Nephron (organoid): ENCODE data around the gene UACA.
"Not testable (repeated sequence)": the region's sequence is repeated elsewhere in the genome, so short reads cannot be mapped to it uniquely, and the experiment has no call there.

ENCODE experiments used
- H3K27ac Mint-ChIP-seq, 3 experiments: 2 replicates each; pipeline ENCODE4 v1.8.0; 2020; ENCODE audit warnings: mixed read lengths in 3 of 3, mild to moderate bottlenecking in 2 of 3, moderate library complexity in 1 of 3
- H3K27me3 Mint-ChIP-seq: 2 replicates; pipeline ENCODE4 v1.8.0; 2021; ENCODE audit warnings: low read depth, mild to moderate bottlenecking, moderate library complexity, mixed read lengths
- H3K36me3 Mint-ChIP-seq: 2 replicates; pipeline ENCODE4 v1.8.0; 2020; ENCODE audit warnings: low read depth, mixed read lengths
- H3K4me1 Mint-ChIP-seq: 2 replicates; pipeline ENCODE4 v1.8.0; 2020; ENCODE audit warnings: mixed read lengths
- H3K4me3 Mint-ChIP-seq, 3 experiments: 2 replicates each; pipeline ENCODE4 v1.8.0; 2020; ENCODE audit warnings: mild to moderate bottlenecking in 3 of 3, mixed read lengths in 3 of 3, moderate library complexity in 2 of 3
- H3K9me3 Mint-ChIP-seq: 2 replicates; pipeline ENCODE4 v1.8.0; 2020; ENCODE audit warnings: mixed read lengths
- CTCF ChIP-seq, 3 experiments: fragments of 200-600 bp; sonication (generic); IDR thresholded peaks; one replicate each; pipeline ENCODE4 v1.5.0; 2021; ENCODE audit warnings: antibody characterized with exemption in 3 of 3; ENCODE audit not compliant: unreplicated experiment in 3 of 3

The UACA gene

GRCh38 chr15:70617911-70618287, 145.5 kb downstream of the UACA start:
- TF ChIP-seq CTCF (IDR thresholded peaks at IDR 0.05; ENCODE audit: unreplicated experiment in 3 of 3) = no peak
- Mint-ChIP-seq H3K36me3 (no peaks in the 10 kb centered on the region), H3K9me3 (peaks cover 18% of the 10 kb centered on the region), H3K4me1 (no peaks in the 10 kb centered on the region), H3K27ac (no peak overlapping the region), H3K4me3 (no peak overlapping the region), H3K27me3 (peaks cover 4% of the 10 kb centered on the region)

- peaks cover 4% of the 10 kb centered on the region for H3K27me3 Mint-ChIP-seq
- H3K9me3 Mint-ChIP-seq = peaks cover 15% of the 10 kb centered on the region
- no peak for TF ChIP-seq CTCF (IDR thresholded peaks at IDR 0.05; ENCODE audit: unreplicated experiment in 3 of 3)
- H3K36me3 Mint-ChIP-seq = no peaks in the 10 kb centered on the region
- H3K27ac Mint-ChIP-seq = no peak overlapping the region
- H3K4me1 Mint-ChIP-seq = no peaks in the 10 kb centered on the region
- H3K4me3 Mint-ChIP-seq = no peak overlapping the region
These were observed 146.1 kb downstream of the UACA start for GRCh38 chr15:70617076-70617910.

- H3K27ac Mint-ChIP-seq, H3K27me3 Mint-ChIP-seq: not testable (repeated sequence)
These were observed 147.0 kb downstream of the UACA start for GRCh38 chr15:70616311-70616756.

GRCh38 chr15:70615435-70616310, 147.7 kb downstream of the UACA start:
- Mint-ChIP-seq H3K36me3 (no peaks in the 10 kb centered on the region), H3K27ac (no peak overlapping the region), H3K4me1 (peaks cover 4% of the 10 kb centered on the region), H3K4me3 (no peak overlapping the region), H3K9me3 (peaks cover 7% of the 10 kb centered on the region), H3K27me3 (peaks cover 4% of the 10 kb centered on the region)
- no peak for TF ChIP-seq CTCF (IDR thresholded peaks at IDR 0.05; ENCODE audit: unreplicated experiment in 3 of 3)

More at GRCh38 chr15:70616311-70616756, 147.0 kb downstream of the UACA start:
- H3K9me3 Mint-ChIP-seq = peaks cover 13% of the 10 kb centered on the region
- not testable (repeated sequence) for H3K36me3 Mint-ChIP-seq, H3K4me1 Mint-ChIP-seq, H3K4me3 Mint-ChIP-seq

- Mint-ChIP-seq H3K4me3 (no peak overlapping the region), H3K27ac (peak overlapping the region in 1 of 3 experiments; percentile 61), H3K36me3 (no peaks in the 10 kb centered on the region), H3K27me3 (peaks cover 4% of the 10 kb centered on the region), H3K9me3 (peaks cover 3% of the 10 kb centered on the region), H3K4me1 (peaks cover 12% of the 10 kb centered on the region)
- no peak for TF ChIP-seq CTCF (IDR thresholded peaks at IDR 0.05; ENCODE audit: unreplicated experiment in 3 of 3)
These were observed 149.1 kb downstream of the UACA start for GRCh38 chr15:70614221-70614620.

- peaks cover 3% of the 10 kb centered on the region for H3K9me3 Mint-ChIP-seq
- no peaks in the 10 kb centered on the region for H3K36me3 Mint-ChIP-seq
- TF ChIP-seq CTCF (IDR thresholded peaks at IDR 0.05; ENCODE audit: unreplicated experiment in 3 of 3) = no peak
- H3K27me3 Mint-ChIP-seq = peaks cover 4% of the 10 kb centered on the region
- H3K4me1 Mint-ChIP-seq = peaks cover 14% of the 10 kb centered on the region
- H3K27ac Mint-ChIP-seq = peak overlapping the region in 1 of 3 experiments; percentile 29
- H3K4me3 Mint-ChIP-seq = no peak overlapping the region
These were observed 150.1 kb downstream of the UACA start for GRCh38 chr15:70613271-70613670.
